Common myeloid progenitor, CD34-positive (primary cell): ENCODE measurements around the gene NPHP4.

Experiments
- CTCF ChIA-PET: fragments of 350-600 bp; sonication (Branson Sonifier 250); formaldehyde crosslinking; loops from one replicate; lab custom pipeline; 2021; ENCODE audit warnings: antibody characterized with exemption; lab: Charles Lee
- POLR2A ChIA-PET: fragments of 350-600 bp; sonication (Branson Sonifier 250); formaldehyde crosslinking; loops from one replicate; lab custom pipeline; 2021; ENCODE audit warnings: antibody characterized with exemption; lab: Charles Lee
- DNase-seq, 3 donors: peaks; one replicate each; pipeline versions ENCODE4 v3.0.0 to v3.0.0-alpha.2; 2013
- H3K27ac ChIP-seq, 2 experiments: 1 replicate in 1 of 2; 2 replicates in 1 of 2; pipeline ENCODE4 v1.7.0; 2013; ENCODE audit warnings: inconsistent platforms in 2 of 2, low read length in 2 of 2, mild to moderate bottlenecking in 2 of 2, low read depth in 1 of 2, moderate library complexity in 1 of 2; ENCODE audit not compliant: severe bottlenecking in 2 of 2, insufficient read depth in 1 of 2, poor library complexity in 1 of 2
- H3K27me3 ChIP-seq, 5 experiments: replicated peaks in 2 of 5; 1 replicate in 3 of 5; 2 replicates in 2 of 5; pipeline versions ENCODE4 v1.6.1 to v1.7.0; 2013; ENCODE audit warnings: low read length in 4 of 5, mild to moderate bottlenecking in 2 of 5, moderate library complexity in 2 of 5, inconsistent platforms in 1 of 5; ENCODE audit not compliant: insufficient read depth in 5 of 5, control insufficient read depth in 4 of 5
- H3K36me3 ChIP-seq, 4 experiments: 1 replicate in 2 of 4; 2 replicates in 2 of 4; pipeline versions ENCODE4 v1.6.1 to v1.7.0; 2013; ENCODE audit warnings: low read length in 3 of 4, control low read depth in 1 of 4, mild to moderate bottlenecking in 1 of 4; ENCODE audit not compliant: control insufficient read depth in 4 of 4, insufficient read depth in 4 of 4
- H3K4me1 ChIP-seq, 4 experiments: 1 replicate in 3 of 4; 2 replicates in 1 of 4; pipeline versions ENCODE4 v1.6.1 to v1.7.1; 2013; ENCODE audit warnings: low read length in 3 of 4, mild to moderate bottlenecking in 3 of 4, control low read depth in 1 of 4, inconsistent platforms in 1 of 4, moderate library complexity in 1 of 4; ENCODE audit not compliant: control insufficient read depth in 4 of 4, insufficient read depth in 4 of 4; ENCODE audit errors: control extremely low read depth in 1 of 4
- H3K4me3 ChIP-seq, 7 experiments: 1 replicate in 4 of 7; 2 replicates in 3 of 7; pipeline versions ENCODE4 v1.5.1 to v1.7.0; 2013; ENCODE audit warnings: mild to moderate bottlenecking in 7 of 7, low read length in 6 of 7, moderate library complexity in 6 of 7, inconsistent platforms in 2 of 7, low read depth in 2 of 7, control low read depth in 1 of 7; ENCODE audit not compliant: insufficient read depth in 4 of 7, control insufficient read depth in 1 of 7; ENCODE audit errors: extremely low read depth in 1 of 7
- H3K9me3 ChIP-seq, 5 experiments: 1 replicate in 4 of 5; 2 replicates in 1 of 5; pipeline versions ENCODE4 v1.6.1 to v1.7.1; 2013; ENCODE audit warnings: low read length in 4 of 5, mild to moderate bottlenecking in 2 of 5, inconsistent platforms in 1 of 5, low read depth in 1 of 5, moderate library complexity in 1 of 5; ENCODE audit not compliant: control insufficient read depth in 4 of 5, insufficient read depth in 2 of 5; ENCODE audit errors: control extremely low read depth in 1 of 5
- WGBS: methylation state at CpG from one replicate; pipeline ENCODE4 v1.1.5; 2013; ENCODE audit not compliant: insufficient coverage; 5-methylcytosine and 5-hydroxymethylcytosine counted together

NPHP4 gene

GRCh38 chr1:5959087-5959486 lies 33.1 kb downstream of the NPHP4 start:
- H3K9me3 ChIP-seq, result no peaks in the 10 kb centered on the region
- H3K27ac ChIP-seq, result no peak overlapping the region
- no peak for DNase-seq
- ChIA-PET POLR2A (no interaction called here), CTCF (no interaction called here)
- no peaks in the 10 kb centered on the region for H3K27me3 ChIP-seq
- H3K36me3 ChIP-seq, result peaks cover 0 to 27% (median 20%) of the 10 kb centered on the region in 4 experiments
- WGBS, result 97% methylated on average over 13 of the region's 13 CpGs
- no peak overlapping the region for H3K4me3 ChIP-seq
- H3K4me1 ChIP-seq, result no peaks in the 10 kb centered on the region

- Histone ChIP-seq H3K27me3 (no peaks in the 10 kb centered on the region), H3K9me3 (no peaks in the 10 kb centered on the region), H3K4me3 (no peak overlapping the region), H3K4me1 (no peaks in the 10 kb centered on the region), H3K27ac (no peak overlapping the region), H3K36me3 (peaks cover 0 to 23% (median 15%) of the 10 kb centered on the region in 4 experiments)
- POLR2A ChIA-PET, result no interaction called here
- CTCF ChIA-PET, result interaction anchor here (1.8 kb wide), 1 partner anchor 10 kb away, joined by 6 read pairs; no protein-coding TSS in a partner anchor
- no peak for DNase-seq
- WGBS, result 95% methylated on average over 8 of the region's 10 CpGs
Observed at GRCh38 chr1:5956022-5956830, 36.0 kb downstream of the NPHP4 start.

GRCh38 chr1:5955479-5955977 lies 36.7 kb downstream of the NPHP4 start:
- Histone ChIP-seq H3K9me3 (no peaks in the 10 kb centered on the region), H3K27me3 (no peaks in the 10 kb centered on the region), H3K4me3 (no peak overlapping the region), H3K4me1 (no peaks in the 10 kb centered on the region), H3K36me3 (peaks cover 0 to 22% (median 12%) of the 10 kb centered on the region in 4 experiments), H3K27ac (no peak overlapping the region)
- DNase-seq, result no peak
- WGBS, result 100% methylated on average over 4 of the region's 10 CpGs
- CTCF ChIA-PET, result no interaction called here
- POLR2A ChIA-PET, result interaction anchor here (0.6 kb wide), 1 partner anchor 1453 kb away, joined by 6 read pairs; no protein-coding TSS in a partner anchor

GRCh38 chr1:5954964-5955363 lies 37.3 kb downstream of the NPHP4 start:
- no peaks in the 10 kb centered on the region for H3K9me3 ChIP-seq
- no peaks in the 10 kb centered on the region for H3K27me3 ChIP-seq
- H3K4me1 ChIP-seq, result no peaks in the 10 kb centered on the region
- no peak overlapping the region for H3K27ac ChIP-seq
- ChIA-PET POLR2A (interaction anchor here (0.6 kb wide), 1 partner anchor 1453 kb away, joined by 6 read pairs; no protein-coding TSS in a partner anchor), CTCF (no interaction called here)
- no peak overlapping the region for H3K4me3 ChIP-seq
- no peak for DNase-seq
- peaks cover 0 to 17% (median 8%) of the 10 kb centered on the region in 4 experiments for H3K36me3 ChIP-seq
- WGBS, result 80% methylated on average over 1 of the region's 5 CpGs

GRCh38 chr1:5953386-5953785 lies 38.8 kb downstream of the NPHP4 start:
- CTCF ChIA-PET, result no interaction called here
- 100% methylated on average over 10 of the region's 11 CpGs for WGBS
- H3K36me3 ChIP-seq, result peaks cover 0 to 12% (median 7%) of the 10 kb centered on the region in 4 experiments
- POLR2A ChIA-PET, result no interaction called here
- no peaks in the 10 kb centered on the region for H3K4me1 ChIP-seq
- no peaks in the 10 kb centered on the region for H3K27me3 ChIP-seq
- no peak overlapping the region for H3K4me3 ChIP-seq
- DNase-seq, result no peak
- no peak overlapping the region for H3K27ac ChIP-seq
- no peaks in the 10 kb centered on the region for H3K9me3 ChIP-seq

GRCh38 chr1:5951846-5952410 lies 40.3 kb downstream of the NPHP4 start:
- Histone ChIP-seq H3K4me3 (no peak overlapping the region), H3K36me3 (peaks cover 0 to 20% (median 14%) of the 10 kb centered on the region in 4 experiments), H3K27ac (no peak overlapping the region), H3K27me3 (no peaks in the 10 kb centered on the region), H3K4me1 (no peaks in the 10 kb centered on the region), H3K9me3 (no peaks in the 10 kb centered on the region)
- ChIA-PET POLR2A (no interaction called here), CTCF (no interaction called here)
- DNase-seq, result no peak
- WGBS, result 99% methylated on average over 19 of the region's 19 CpGs
